ENCODE measurements around the gene PTPRE.

DNA sequence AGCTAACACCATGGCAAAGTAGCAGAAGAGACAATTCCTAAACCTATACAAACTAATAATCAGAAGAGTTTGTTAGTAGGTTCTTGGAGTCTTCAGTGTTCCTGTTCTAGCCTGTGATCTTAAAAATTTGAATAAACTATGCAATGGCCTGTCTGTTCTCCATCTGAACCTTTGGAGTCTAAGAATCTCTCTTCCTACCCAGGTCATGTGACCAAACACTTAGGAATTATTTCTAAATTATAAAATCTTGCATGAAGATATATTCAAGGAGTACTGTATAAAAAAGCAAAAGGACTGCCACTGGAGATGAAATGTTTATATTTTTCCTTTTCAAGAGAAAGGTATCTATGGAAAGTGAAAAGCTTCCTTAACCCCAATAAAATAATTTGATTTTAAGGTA lies 216.9 kb downstream of the PTPRE start:
- TF ChIP-seq, protein P1, sequence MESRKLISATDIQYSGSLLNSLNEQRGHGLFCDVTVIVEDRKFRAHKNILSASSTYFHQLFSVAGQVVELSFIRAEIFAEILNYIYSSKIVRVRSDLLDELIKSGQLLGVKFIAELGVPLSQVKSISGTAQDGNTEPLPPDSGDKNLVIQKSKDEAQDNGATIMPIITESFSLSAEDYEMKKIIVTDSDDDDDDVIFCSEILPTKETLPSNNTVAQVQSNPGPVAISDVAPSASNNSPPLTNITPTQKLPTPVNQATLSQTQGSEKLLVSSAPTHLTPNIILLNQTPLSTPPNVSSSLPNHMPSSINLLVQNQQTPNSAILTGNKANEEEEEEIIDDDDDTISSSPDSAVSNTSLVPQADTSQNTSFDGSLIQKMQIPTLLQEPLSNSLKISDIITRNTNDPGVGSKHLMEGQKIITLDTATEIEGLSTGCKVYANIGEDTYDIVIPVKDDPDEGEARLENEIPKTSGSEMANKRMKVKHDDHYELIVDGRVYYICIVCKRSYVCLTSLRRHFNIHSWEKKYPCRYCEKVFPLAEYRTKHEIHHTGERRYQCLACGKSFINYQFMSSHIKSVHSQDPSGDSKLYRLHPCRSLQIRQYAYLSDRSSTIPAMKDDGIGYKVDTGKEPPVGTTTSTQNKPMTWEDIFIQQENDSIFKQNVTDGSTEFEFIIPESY (IDR thresholded peaks at IDR 0.05; ENCODE audit: borderline replicate concordance, low read depth): no peak
- TF ChIP-seq, protein P2, sequence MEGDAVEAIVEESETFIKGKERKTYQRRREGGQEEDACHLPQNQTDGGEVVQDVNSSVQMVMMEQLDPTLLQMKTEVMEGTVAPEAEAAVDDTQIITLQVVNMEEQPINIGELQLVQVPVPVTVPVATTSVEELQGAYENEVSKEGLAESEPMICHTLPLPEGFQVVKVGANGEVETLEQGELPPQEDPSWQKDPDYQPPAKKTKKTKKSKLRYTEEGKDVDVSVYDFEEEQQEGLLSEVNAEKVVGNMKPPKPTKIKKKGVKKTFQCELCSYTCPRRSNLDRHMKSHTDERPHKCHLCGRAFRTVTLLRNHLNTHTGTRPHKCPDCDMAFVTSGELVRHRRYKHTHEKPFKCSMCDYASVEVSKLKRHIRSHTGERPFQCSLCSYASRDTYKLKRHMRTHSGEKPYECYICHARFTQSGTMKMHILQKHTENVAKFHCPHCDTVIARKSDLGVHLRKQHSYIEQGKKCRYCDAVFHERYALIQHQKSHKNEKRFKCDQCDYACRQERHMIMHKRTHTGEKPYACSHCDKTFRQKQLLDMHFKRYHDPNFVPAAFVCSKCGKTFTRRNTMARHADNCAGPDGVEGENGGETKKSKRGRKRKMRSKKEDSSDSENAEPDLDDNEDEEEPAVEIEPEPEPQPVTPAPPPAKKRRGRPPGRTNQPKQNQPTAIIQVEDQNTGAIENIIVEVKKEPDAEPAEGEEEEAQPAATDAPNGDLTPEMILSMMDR (IDR thresholded peaks at IDR 0.05): no peak
